ENCODE data around the gene WNT9A. TPM values are rescaled to one million over a fixed set of nuclear protein-coding genes. Genes with fewer than 3 reads are reported as not detected.

Gene WNT9A
- total RNA-seq, 1 donor from 2014 or later = 10.2 TPM

GRCh38 chr1:227947386-227947675 is 401 bp downstream of the WNT9A start:
- intact Hi-C loops (cut with DNase I) = loop anchor here (5.0 to 10.0 kb wide), 2 partner anchors 185 to 463 kb away; no protein-coding TSS in a partner anchor
- H3K9me3 ChIP-seq = no peaks in the 10 kb centered on the region
- H3K36me3 ChIP-seq = no peaks in the 10 kb centered on the region
- H3K4me3 ChIP-seq = peak overlapping the region; percentile 55
- H3K27ac ChIP-seq = peak overlapping the region; percentile 72
- no peak for ATAC-seq
- H3K27me3 ChIP-seq = peaks cover 11% of the 10 kb centered on the region
- H3K4me1 ChIP-seq = peaks cover 22% of the 10 kb centered on the region
- DNase-seq = no peak
- TF ChIP-seq, protein P1, sequence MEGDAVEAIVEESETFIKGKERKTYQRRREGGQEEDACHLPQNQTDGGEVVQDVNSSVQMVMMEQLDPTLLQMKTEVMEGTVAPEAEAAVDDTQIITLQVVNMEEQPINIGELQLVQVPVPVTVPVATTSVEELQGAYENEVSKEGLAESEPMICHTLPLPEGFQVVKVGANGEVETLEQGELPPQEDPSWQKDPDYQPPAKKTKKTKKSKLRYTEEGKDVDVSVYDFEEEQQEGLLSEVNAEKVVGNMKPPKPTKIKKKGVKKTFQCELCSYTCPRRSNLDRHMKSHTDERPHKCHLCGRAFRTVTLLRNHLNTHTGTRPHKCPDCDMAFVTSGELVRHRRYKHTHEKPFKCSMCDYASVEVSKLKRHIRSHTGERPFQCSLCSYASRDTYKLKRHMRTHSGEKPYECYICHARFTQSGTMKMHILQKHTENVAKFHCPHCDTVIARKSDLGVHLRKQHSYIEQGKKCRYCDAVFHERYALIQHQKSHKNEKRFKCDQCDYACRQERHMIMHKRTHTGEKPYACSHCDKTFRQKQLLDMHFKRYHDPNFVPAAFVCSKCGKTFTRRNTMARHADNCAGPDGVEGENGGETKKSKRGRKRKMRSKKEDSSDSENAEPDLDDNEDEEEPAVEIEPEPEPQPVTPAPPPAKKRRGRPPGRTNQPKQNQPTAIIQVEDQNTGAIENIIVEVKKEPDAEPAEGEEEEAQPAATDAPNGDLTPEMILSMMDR (IDR thresholded peaks at IDR 0.05) = no peak

GRCh38 chr1:227946624-227947385 is 927 bp downstream of the WNT9A start:
- DNase-seq (peak; percentile 91), ATAC-seq (peak; percentile 81)
- intact Hi-C loops (cut with DNase I) = loop anchor here (5.0 to 10.0 kb wide), 2 partner anchors 185 to 462 kb away; no protein-coding TSS in a partner anchor
- no peaks in the 10 kb centered on the region for H3K36me3 ChIP-seq
- no peaks in the 10 kb centered on the region for H3K9me3 ChIP-seq
- peak overlapping the region; percentile 55 for H3K4me3 ChIP-seq
- peak overlapping the region; percentile 72 for H3K27ac ChIP-seq
- TF ChIP-seq, protein P1 (IDR thresholded peaks at IDR 0.05) = peak; percentile 73
- peaks cover 22% of the 10 kb centered on the region for H3K4me1 ChIP-seq
- peaks cover 11% of the 10 kb centered on the region for H3K27me3 ChIP-seq

DNA sequence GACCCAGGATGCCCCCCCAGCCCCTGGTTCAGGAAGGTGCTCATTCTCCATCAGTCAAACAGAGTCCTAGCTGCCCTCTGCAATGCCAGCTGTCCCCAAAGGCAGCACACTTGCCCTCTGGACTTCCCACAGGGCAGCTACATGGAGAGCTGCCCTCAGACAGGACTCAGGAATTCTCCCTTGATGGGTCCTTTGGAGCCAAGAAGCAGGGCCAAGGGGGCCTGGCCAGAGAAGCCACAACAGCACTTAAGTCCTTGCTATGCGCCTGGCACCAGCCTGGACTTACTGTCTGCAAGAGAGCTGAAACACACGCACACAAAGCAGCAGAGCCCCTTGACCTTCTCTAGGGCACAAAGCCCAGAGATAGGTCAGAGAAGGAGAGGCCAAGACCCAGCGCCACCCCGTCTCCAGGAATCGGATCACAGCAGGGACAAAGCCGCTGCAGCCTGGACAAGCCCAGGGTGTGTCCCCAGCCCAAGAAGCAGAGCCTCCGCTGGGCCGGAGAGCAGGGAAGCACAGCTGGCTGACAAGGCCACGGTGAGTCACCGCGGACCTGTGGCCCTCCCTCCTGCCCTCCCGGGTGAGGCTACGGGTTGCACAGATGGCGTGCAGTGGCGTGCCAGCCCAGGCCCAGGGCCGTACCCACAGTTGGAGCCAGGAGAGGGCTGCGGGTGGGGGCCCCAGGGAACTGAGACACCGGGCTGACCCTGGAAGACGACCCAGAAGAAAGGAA is 1.7 kb downstream of the WNT9A start:
- H3K4me3 ChIP-seq = peak overlapping the region; percentile 55
- H3K4me1 ChIP-seq = peaks cover 22% of the 10 kb centered on the region
- H3K27me3 ChIP-seq = peaks cover 11% of the 10 kb centered on the region
- peak; percentile 67 for ATAC-seq
- TF ChIP-seq, protein P1 (IDR thresholded peaks at IDR 0.05) = no peak
- H3K36me3 ChIP-seq = no peaks in the 10 kb centered on the region
- intact Hi-C loops (cut with DNase I) = loop anchor here (5.0 to 10.0 kb wide), 2 partner anchors 184 to 461 kb away; no protein-coding TSS in a partner anchor
- no peaks in the 10 kb centered on the region for H3K9me3 ChIP-seq
- H3K27ac ChIP-seq = peak overlapping the region; percentile 72
- peak; percentile 87 for DNase-seq

DNA sequence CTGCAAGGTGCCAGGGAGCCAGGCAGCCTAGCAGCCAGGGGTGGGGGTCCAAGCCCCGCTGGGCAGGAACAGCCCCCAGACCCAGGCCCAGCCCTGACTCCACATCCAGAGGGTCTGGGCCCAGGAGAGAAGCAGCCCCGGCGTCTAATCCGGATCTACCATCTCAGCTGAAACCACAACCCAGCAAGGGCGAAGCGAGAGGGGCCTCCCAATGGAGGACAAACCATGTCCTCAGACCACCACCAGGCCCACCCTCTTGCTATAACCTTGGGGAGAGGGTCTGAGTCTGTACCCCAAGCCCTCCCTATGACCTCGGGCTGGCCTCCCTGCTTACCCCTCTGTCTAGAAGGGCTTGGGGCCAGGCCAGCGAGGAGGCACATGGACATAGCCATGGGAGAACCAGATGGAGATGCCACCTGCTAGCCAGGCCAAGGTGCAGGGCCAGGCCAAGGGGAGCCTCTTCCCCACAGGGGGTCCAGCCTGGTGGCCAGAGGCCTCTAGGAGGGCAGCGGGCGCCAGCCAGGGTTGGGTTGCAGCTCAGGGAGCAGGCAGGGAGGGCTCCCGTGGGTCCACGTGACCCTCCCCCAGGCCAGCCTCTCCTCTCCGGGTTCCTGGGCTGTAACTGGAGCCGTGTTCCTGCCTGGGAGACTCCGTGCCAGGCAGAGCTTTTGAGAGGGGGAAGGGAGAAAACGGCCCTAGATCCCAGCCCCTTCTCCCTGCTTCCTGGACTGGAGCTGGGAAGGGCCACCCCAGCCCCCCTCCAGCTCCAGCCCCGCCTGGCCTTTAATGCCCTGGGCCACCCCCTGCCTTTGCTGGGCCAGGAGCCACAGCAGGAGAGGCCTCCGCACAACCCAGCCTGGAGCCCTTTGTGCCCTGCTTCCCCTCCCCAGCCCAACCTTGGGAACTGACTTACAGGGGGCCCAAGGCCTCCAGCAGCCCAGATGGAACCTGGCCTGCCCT is 2.5 kb downstream of the WNT9A start:
- ATAC-seq = no peak
- H3K27me3 ChIP-seq = peaks cover 11% of the 10 kb centered on the region
- peak overlapping the region; percentile 55 for H3K4me3 ChIP-seq
- TF ChIP-seq, protein P1 (IDR thresholded peaks at IDR 0.05) = no peak
- DNase-seq = peak; percentile 66
- H3K9me3 ChIP-seq = no peaks in the 10 kb centered on the region
- H3K27ac ChIP-seq = peak overlapping the region; percentile 72
- peaks cover 22% of the 10 kb centered on the region for H3K4me1 ChIP-seq
- intact Hi-C loops (cut with DNase I) = loop anchor here (5.0 to 10.0 kb wide), 2 partner anchors 183 to 460 kb away; no protein-coding TSS in a partner anchor
- H3K36me3 ChIP-seq = no peaks in the 10 kb centered on the region
